ENCODE results near the gene GRM7.

The GRM7 gene

DNA sequence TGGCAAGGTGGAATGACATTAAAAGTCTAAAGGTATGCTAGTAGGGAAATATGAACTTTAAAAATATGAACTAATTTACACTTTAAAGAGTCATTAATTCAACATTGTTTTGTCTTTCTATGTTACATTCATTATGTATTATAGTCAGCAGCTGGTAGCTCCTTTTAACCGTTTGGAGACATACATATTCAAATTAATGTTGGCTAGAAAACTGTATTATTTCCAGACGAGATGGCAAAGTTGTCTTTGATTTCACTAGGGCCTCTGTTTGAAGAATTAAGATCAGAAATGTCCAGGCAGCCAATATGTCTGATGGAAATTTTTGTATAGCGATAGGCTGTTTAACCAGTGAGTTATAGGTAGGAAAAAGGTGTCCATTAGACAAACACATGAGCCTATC is 817.6 kb downstream of the GRM7 start:
- no peak for DNase-seq

DNA sequence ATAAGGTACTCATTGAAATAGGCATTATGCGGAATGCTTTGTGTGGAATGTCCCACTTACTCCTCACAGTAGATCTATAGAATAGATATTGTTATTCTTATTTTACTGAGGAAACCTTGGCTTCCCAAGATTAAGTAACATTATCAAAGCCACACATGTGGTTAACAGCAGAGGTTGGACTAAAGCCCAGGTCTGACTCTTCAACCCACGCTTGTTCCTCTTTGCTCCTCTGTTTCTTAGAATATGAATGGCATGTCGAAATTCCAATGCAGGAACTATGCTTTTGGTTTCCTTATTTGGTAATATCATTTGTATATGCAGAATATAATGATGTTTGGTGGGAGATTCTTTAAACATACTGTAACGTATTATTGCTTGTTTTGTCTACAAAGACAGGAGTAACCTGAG is 821.9 kb downstream of the GRM7 start:
- no peak for DNase-seq

DNA sequence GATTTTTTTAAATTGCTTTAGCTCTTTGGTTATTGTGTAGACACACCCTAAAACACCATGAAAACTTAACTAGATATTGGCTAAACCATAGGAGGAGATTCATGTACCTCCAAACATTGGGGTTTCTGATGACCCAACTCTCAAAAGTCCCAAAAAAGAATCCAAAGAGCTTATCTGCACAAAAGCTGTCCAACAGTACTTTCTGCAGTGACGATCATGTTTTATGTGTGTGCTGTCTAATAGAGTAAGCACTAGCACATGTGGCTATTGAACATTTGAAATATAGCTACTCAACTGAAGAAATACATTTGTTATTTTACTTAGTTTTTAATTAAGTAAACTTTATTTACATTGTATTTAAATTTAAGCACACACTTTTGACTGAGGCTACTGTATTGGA is 822.5 kb downstream of the GRM7 start:
- DNase-seq: no peak

DNA sequence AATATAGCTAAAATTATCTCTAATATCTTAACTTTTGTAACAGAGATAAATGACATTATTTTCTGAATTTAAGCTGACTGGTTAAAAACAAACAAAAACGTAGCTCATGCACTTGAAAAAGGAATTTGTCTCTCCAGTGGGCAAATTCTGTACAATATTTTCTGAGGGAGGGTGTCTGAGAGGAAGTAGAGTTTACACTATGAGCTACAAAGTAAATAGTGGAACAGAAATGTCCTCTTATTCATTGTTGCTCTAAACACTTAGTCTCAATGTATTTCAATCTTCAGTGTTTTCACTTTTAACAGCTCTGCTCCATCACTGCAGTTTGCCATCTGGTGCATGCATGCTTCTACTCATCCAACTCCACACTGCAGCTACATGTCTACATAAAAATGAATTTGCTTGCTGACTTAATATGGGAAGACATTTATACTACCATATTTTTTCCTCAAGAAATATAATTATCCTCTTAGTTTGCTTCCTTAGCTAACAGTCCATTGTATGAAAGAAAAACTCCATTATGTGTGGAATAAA is 823.3 kb downstream of the GRM7 start:
- no peak for DNase-seq

DNA sequence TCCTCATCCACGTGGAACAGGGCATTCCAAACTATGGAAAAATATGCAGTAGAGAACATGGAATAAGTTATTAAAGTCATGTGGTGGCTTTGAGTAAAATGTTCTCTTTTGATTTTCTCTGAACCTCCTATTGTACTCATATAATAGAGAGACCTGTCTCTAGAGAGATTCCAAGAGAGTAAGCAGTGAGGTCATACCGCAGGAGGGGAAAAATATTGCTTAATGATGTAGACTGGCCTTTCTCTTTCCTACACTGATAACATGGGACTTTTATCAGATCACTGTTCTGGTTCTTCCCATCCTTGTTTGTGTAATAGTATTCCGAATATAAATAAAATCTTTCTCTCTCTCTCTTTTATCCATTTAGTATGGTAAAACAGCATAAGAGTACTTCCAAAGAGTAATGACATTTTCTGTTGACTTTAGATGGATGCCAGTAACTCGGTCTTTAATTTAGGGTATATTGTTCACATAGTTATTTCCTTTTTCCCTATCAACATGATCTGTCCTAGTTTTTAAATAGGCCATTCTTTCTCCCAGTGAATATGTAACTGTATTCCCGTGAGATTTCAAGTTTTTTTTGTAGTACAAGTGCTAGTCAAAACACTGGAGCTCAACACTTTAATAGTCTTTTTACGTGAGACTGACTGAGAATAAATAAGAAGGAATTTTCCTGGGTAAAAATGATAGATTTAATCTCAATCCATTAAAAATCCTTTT is 826.7 kb downstream of the GRM7 start:
- DNase-seq: no peak

DNA sequence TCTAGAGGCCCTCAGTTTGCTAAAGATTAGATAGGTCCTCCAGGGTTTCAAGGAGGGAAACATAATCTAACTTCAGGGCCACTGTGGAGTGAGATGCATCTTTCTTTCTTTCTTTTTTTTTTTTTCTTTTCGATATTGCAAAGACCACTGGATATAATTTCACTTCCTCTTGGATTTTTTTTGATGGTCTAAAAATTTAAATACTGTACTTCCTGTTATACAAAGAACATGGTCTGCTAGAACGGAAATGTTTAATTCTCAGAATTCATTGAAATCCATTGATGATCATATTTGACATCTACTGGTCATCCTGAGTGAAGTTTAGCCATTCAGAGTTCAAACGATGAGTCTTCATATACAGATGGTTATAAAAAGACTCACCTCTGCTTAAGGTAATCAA is 832.0 kb downstream of the GRM7 start:
- no peak for DNase-seq

DNA sequence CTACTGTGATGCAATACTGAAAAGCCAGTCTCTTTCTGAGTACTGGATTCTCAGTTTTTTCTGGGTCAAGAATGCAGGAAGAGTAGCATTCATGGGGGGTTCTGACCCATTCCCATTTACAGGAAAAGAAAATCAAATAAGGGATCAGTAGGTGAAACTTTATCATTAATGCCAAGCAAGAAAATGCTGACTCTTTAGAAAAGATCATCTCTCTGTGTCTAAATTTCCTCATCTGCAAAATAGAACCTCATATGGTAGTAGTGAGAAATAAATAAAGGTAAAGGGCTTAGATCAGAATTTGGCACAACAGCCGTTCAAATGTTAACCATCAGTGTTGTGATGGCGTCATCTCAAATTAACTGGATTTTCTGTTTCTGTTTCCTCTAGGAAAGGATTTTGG is 833.1 kb downstream of the GRM7 start:
- DNase-seq: no peak

DNA sequence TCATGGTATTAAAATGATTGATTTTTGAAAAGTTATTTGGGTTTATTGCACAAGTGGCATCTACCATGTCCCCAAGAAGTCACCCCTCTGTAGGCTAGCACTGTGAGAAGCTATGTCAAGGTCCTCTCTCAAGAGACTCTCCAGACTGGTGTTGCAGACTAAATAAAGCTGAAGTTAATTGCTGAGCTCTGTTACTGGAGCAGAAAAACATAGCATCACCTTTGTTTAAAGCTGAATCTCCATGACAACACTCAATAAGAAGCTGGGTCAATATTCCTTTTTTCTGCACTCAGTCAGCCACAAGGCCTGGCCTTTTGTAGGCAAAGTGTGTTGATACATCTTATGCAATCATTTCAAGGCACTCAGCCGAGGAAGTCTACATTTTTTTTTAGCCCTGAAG is 834.1 kb downstream of the GRM7 start:
- DNase-seq: peak in 2 of 3 experiments; percentile 27 to 52

DNA sequence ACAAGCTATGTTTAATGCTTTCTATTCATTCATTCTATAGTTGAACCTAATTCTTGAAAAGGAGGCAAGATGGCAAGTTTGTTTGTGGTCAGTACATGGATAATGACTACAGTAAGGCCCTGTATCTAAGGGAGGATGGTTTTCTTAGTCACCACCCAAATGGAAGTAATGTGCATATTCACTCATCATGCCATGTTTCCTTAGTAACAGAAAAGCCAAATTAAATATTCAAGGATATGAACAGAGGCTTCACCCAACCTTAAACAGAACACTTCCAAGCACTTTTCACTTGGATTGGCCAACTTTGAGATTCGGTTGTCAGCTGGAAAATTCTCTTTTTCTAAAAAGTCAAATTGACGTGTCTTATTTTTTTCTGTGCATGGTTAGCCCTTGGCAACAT is 835.4 kb downstream of the GRM7 start:
- DNase-seq: no peak

DNA sequence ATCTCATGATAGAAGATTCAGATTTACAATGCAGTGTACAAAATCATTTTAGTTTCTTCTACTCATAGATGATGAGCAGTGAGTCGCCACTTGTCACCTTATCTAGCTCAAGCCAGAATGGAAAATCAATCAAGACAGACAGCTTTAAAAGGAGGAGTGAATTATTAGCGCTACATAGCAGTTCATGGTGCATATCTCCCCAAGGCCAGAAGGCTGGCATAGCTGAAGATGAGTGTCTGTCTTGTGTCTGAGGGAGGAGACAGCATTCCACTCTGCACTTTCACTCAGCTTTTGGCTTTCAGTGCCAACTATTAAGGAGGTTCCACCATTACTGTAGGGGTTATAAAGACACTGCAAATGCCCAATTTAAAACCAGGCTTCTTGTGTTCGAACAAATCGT is 836.6 kb downstream of the GRM7 start:
- DNase-seq: no peak

DNA sequence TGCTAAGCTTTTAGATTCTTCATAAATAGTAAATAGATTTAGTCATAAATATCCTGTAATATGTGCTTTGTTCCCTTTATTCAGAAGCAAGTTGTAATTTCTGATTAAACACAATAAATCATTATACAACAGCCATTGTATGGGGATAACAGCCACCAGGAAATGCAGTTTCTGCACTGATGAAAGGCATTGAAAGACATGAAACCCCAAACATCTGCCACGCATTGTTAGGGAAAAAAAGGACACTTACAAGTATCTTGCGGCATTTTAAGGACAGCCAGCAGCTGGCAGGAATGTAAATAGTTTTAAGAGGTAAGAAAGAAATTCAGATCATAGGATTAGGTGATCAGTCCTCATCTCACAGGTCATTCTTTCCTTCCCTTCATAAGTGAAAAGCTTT is 839.6 kb downstream of the GRM7 start:
- DNase-seq: peak; percentile 8 to 45 (median 41)

DNA sequence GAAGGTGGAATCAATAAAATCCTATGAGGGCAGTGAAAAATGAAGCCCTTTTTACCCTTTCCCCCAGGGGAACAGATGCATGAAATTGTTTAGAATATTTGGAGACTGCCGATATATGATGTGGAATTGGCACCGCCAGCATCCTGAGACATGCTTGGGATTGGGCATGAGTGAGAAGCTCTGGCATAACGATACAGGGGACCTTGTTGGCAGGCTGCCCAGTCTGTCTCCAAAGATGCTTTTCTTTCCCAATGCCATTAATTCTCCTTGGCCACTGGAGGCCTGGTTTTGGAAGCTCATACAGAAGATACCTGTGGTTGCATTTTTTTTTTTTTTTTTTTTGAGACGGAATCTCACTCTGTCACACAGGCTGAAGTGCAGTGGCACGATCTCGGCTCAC is 840.1 kb downstream of the GRM7 start:
- DNase-seq: peak in 2 of 3 experiments; percentile 41 to 45

DNA sequence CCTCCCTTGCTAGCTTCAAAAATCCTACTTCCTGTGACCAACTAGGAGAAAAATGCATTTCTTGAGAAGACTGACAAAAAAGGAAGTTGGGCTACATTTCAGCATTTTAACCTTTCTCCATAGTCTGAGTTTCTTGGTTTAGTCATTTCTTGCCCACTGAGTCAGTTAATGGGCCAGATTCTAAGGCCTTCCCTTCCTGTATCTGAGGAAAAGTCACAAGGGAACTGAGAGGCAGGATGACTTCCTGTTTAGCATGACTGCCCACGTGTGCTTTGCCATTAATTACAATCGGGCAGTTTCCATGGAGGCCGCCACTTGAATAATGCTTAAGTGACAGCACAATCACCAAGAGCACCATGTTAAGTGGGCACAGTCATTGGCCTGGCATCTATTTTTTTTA is 846.3 kb downstream of the GRM7 start:
- peak in 2 of 3 experiments; percentile 33 to 73 for DNase-seq

DNA sequence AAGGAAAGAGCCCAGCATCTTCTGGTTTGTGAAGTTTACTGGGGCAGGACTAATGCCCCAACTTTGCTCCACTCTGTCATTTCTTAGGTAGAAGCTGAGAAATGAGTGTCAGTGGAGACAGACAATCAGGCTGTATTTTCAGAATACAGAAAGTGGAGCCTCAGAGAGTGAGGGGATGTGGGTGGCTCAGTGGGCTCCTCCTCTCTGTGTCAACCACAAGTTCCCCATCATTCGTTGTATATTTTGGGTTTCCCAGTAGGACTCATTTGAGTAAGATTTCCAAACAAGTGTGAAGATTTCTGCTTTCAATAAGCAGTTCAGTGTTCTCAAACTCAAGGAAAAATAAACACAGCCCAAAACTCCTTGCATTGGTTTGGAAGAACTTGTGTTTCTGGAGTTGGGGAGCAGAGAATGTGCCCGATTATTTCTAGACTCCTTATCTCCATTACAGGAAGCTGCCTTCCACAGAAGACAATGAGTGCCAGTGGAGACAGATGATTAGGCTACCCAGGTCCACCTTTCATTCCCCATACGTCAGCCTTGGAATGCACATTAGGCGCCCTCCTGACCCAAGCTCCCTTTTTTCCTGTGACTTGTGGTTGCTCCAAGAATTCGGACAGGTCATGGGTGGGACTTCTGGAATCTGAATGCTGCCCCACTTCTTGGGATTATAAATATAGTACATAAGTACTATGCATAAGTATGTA is 848.6 kb downstream of the GRM7 start:
- DNase-seq: no peak

DNA sequence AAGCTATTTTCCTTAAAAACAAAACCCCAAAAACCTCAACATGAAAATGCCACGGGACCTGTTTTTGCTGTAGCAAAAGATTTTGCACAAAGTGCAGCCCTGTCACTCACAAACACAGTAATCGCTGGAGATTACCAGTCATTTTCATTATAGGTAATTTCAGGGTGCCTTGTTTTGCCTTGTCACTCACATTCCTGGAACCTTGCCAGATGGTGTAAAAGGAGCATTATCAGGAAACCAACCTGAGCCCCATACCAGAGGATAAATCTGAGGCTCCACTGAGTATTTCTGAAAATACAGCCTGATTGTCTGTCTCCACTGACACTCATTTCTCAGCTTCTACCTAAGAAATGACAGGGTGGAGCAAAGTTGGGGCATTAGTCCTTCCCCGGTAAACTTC is 849.4 kb downstream of the GRM7 start:
- DNase-seq: peak in 2 of 3 experiments; percentile 41 to 81

DNA sequence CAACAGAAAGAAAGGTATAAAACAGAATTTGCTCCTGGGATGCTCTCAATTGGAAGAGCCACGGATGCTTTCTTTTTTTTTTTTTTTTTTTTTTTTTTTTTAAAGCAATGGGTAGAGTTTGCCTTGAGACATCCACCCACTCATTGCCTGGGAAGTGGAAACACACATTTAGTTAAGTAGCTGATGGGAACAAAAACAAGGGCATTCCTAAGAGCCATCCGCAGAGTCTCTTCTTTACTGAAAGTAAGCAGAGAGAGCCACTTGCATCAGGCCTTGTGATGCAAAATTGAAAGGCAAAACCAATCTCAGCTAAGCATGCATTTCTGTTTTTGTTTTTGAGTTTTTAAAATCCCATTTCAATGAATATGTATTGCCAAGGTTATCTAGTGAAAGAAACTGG is 852.8 kb downstream of the GRM7 start:
- DNase-seq: no peak

DNA sequence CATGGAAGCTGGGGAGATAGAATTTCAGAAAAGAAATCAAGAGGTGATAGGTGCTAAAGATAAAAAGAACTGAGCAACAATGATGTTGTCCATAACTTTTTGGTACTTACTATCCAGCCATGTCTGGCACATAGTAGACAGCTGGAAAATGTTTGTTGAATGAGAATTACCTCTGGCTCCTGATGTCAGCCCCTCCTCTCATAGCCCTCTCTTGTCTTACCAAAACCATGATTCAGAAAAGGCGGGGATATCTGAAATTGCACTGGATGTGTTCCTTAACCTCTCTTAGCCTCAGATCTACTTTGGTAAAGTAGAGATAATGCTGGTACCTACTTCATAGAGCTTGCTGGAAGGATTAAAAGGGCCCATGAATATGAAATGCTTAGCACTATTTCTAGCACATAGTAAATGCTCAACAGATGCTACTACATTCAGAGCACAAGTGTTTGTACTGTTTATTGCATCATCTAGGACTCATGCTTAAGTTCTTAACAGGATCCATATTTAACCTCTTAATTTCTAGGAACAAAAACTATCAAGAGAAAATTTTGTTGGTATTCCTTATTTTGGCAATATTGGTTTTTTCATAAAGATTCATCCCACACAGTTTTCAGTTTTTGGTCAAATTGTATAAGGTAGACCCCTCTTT is 859.9 kb downstream of the GRM7 start:
- DNase-seq: no peak

DNA sequence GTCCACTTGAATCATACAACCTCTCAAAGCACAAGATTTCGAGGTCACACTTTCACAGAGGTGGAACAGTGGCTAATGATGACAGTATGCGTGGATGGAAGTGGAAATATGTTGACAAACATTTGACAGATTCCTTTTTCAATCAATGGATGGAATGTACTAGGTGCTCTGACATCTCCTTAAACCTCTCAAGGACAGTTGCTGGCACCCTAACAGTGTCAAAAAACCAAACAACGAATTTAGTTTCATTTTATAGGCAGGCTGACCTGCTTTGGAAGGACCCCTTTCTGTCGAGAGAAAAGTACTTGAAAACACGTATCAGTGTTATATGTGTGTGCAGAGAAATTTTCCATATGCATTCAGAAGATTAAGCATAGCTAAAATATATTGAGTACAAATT is 861.0 kb downstream of the GRM7 start:
- DNase-seq: no peak

DNA sequence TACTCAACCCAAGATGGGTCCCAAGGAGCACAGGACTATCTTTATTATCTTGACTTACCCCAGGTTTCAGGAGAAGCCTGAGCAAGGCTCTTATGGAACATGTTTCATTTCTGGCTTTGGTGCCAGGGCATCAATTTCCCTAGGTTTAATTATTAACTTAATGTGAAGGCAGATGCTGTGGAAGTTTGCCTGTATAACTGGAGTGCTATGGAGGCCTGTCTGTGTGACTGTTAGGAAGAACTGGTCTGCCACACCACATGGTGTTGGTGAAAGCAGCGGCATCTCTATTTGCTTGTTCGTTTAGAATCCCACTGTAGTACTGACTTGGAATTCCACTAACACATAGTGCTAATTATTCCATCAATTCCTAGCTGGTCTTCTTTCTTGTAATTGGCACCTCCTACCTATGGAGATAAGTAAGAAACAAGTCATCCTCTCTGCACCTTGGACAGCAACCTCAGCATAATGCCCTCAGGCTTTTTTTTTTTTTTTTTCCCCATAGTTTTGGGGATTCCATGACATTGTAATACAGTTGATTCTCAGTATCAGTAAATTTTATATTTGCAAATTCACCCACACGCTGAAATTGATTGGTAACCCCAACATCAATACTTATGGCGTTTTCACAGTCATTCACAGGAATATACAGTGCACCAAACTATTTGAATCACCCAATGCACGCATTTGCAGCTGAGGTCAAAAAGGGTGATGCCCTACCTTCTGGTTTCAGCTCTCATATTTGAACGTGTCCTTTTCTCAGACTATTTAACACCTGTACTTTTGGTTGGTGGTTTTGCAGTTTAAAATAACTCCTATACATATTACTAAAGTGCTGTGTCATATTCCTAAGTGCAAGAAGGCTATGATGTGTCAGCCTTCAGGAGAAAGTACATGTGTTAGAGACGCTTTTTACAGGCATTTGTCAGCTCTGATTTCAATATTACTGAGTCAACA is 867.9 kb downstream of the GRM7 start:
- no peak for DNase-seq

DNA sequence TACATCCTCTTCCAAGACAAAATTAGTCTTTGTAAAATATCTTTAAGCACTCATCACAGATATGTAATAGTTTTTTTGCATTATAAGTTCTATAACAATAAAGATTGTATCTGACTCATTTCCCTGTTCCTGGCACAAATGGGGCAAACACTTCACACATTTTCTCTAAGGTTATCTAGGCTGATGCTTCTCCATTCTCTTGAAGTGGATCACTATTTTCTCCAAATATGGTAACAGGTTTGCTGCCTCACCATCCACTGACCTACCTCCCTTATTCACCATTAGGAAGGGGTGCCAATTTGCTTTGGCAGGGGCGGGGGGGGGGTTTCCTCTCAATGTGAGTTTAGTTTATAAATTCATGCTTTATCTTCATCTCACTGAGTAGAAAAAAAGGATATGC is 873.0 kb downstream of the GRM7 start:
- no peak for DNase-seq

DNA sequence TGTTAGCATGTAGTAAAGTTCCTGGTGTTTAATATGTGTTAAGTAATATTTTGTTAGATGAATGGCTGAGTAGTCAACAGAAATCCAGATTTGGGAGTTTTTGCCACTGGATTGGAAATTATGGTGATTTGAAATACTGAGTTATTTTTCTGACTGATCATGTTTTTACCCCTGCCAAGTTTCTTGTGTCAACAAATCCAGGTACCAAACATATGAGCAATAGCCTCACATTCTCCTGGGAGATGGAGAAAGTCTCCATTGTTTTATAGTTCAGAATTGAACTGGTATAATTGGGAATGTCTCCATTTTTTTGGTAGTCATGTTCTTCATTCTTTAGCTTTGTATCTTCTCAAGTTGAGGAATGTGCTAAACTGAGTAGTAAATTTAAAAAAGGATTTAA is 873.5 kb downstream of the GRM7 start:
- DNase-seq: no peak

DNA sequence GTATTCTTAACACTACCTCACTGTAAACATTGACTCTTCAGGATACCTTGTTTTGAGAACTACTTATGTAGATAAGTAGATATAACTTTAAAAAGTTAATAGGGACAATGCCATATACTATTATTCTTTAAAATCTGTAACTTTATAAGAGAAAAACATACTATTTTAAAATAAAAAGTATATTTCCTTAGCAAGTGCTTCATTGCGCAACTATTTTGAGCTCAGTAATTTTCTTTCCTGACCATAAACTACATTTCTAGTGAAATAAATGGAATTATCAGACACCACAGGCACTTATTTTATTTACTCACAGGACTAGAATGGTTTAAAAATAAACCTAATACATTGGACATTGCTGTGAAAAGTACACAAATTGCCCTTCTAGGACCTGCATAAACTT is 876.3 kb downstream of the GRM7 start:
- DNase-seq: no peak

DNA sequence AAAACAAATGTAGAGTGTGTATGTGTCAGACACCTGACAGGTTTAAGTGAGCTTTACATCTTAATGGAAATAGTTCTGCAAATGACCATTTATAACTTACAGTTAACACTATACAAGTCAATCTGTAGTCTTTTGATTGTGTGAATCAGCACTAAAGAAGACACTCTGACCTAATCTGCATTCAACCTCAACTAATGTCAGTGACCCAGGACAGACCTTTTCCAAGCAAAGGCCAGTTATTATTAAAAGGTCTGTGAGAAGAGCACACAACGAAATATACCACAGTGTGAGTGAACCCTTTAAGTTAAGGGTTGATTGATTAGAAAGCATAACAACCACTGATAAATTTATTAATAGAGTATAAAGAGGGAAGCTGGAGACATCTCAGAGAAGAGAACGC is 878.8 kb downstream of the GRM7 start:
- DNase-seq: no peak
